Activated naive CD8-positive, alpha-beta T cell treated with anti-CD3 and anti-CD28 coated beads, Interleukin-2, amount 50 U/mL, for 24 hours (primary cell): Measurements from ENCODE around the gene OOEP.

Source experiments
- ATAC-seq: fragments of 150-1000 bp; cut with Tn5 transposase; one replicate; pipeline ENCODE4 v1.10.0; 2021
- DNase-seq: peaks from one replicate; pipeline ENCODE4 v3.0.0; 2021
- H3K27ac Mint-ChIP-seq: one replicate; pipeline ENCODE4 v1.8.0; 2021; ENCODE audit warnings: mild to moderate bottlenecking, mixed read lengths
- H3K27me3 Mint-ChIP-seq: one replicate; pipeline ENCODE4 v1.8.0; 2021; ENCODE audit warnings: mixed read lengths
- H3K36me3 Mint-ChIP-seq: one replicate; pipeline ENCODE4 v1.8.0; 2021; ENCODE audit warnings: low read depth, mixed read lengths
- H3K4me1 Mint-ChIP-seq: one replicate; pipeline ENCODE4 v1.8.0; 2021; ENCODE audit warnings: mixed read lengths
- H3K4me3 Mint-ChIP-seq: one replicate; pipeline ENCODE4 v1.8.0; 2021; ENCODE audit warnings: mild to moderate bottlenecking, moderate library complexity, mixed read lengths
- H3K9me3 Mint-ChIP-seq: one replicate; pipeline ENCODE4 v1.8.0; 2021; ENCODE audit warnings: mixed read lengths

Gene OOEP

GRCh38 chr6:73348550-73349204 lies 21.0 kb downstream of the OOEP start:
- no peak for DNase-seq
- Mint-ChIP-seq H3K36me3 (no peaks in the 10 kb centered on the region), H3K9me3 (no peaks in the 10 kb centered on the region), H3K27ac (no peak overlapping the region), H3K4me3 (no peak overlapping the region), H3K4me1 (no peaks in the 10 kb centered on the region), H3K27me3 (peaks cover 32% of the 10 kb centered on the region)
- ATAC-seq: no peak

- Mint-ChIP-seq H3K36me3 (no peaks in the 10 kb centered on the region), H3K4me1 (no peaks in the 10 kb centered on the region)
- no peak for DNase-seq
Measured at GRCh38 chr6:73343164-73343563, 26.5 kb downstream of the OOEP start.

GRCh38 chr6:73342174-73342573 lies 27.5 kb downstream of the OOEP start:
- no peak overlapping the region for H3K27ac Mint-ChIP-seq
- H3K27me3 Mint-ChIP-seq: peaks cover 7% of the 10 kb centered on the region
- no peak overlapping the region for H3K4me3 Mint-ChIP-seq
- H3K4me1 Mint-ChIP-seq: no peaks in the 10 kb centered on the region
- DNase-seq (no peak), ATAC-seq (no peak)
- no peaks in the 10 kb centered on the region for H3K9me3 Mint-ChIP-seq
- H3K36me3 Mint-ChIP-seq: no peaks in the 10 kb centered on the region

More at GRCh38 chr6:73343164-73343563, 26.5 kb downstream of the OOEP start:
- peaks cover 13% of the 10 kb centered on the region for H3K27me3 Mint-ChIP-seq
- H3K9me3 Mint-ChIP-seq: no peaks in the 10 kb centered on the region
- no peak overlapping the region for H3K27ac Mint-ChIP-seq
- H3K4me3 Mint-ChIP-seq: no peak overlapping the region
- ATAC-seq: no peak

- Mint-ChIP-seq H3K4me1 (no peaks in the 10 kb centered on the region), H3K27ac (no peak overlapping the region), H3K36me3 (no peaks in the 10 kb centered on the region), H3K27me3 (no peaks in the 10 kb centered on the region), H3K9me3 (no peaks in the 10 kb centered on the region), H3K4me3 (no peak overlapping the region)
- DNase-seq (no peak), ATAC-seq (no peak)
Measured at GRCh38 chr6:73341335-73341734, 28.4 kb downstream of the OOEP start.

DNA sequence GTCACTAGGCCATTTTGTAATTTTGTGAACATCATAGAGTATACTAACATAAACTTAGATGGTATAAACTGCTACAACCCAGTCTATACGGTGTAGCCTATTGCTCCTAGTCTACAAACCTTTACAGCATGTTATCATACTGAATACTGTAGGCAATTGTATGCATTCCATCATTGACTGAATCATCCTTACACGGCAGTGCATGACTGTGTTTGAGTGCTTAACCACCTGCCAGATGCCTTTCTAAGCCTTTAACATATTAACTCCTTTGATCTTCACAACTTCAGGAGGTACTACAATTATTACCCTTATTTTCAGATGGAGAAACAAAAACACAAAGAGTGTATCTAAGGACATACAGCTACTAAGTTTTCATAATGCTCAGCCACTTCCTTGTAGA lies 29.6 kb downstream of the OOEP start:
- Mint-ChIP-seq H3K27ac (no peak overlapping the region), H3K9me3 (no peaks in the 10 kb centered on the region), H3K36me3 (no peaks in the 10 kb centered on the region), H3K4me1 (no peaks in the 10 kb centered on the region), H3K4me3 (no peak overlapping the region), H3K27me3 (no peaks in the 10 kb centered on the region)
- DNase-seq: no peak
- no peak for ATAC-seq

DNA sequence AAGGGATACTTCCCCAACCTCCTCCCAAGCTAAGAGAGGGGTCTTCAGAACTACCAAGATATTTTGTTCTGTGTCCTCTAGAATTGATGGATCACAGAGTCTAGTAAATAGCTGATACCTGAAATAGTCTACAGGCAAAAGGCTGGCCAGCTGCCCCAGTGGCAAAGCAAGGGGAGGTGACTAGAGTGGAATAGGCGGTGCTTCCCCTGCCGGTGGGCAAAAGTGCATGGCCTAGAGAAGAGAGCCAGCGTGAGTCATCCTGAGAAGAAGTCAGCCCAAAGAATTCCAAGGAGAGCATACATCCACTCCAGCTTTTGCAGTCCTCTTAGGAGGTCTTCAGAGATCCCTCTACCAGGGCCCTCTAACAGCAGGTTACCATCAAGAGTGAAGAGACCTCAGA lies 30.4 kb downstream of the OOEP start:
- Mint-ChIP-seq H3K9me3 (no peaks in the 10 kb centered on the region), H3K27ac (no peak overlapping the region), H3K4me3 (no peak overlapping the region), H3K4me1 (no peaks in the 10 kb centered on the region), H3K27me3 (no peaks in the 10 kb centered on the region), H3K36me3 (no peaks in the 10 kb centered on the region)
- no peak for ATAC-seq
- DNase-seq: no peak

DNA sequence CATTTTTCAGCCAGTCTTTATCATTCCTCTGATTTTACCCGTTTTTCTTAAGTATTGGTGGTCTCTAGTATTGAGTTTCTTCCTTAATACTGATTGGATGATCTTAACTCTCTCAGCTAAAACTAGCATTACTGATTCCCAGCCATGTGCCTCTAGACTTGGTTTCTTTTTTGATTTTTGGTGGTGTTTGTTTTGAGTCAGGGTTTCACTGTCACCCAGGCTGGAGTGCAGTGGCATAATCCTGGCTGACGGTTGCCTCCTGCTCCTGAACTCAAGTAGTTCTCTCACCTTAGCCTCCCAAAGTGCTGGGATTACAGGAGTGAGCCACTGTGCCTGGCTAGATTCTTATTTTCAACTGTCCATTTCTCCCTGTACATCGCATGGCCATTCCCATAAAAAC lies 40.5 kb downstream of the OOEP start:
- H3K4me3 Mint-ChIP-seq: no peak overlapping the region
- ATAC-seq: no peak

GRCh38 chr6:73328790-73329189 lies 40.9 kb downstream of the OOEP start:
- no peaks in the 10 kb centered on the region for H3K36me3 Mint-ChIP-seq
- no peak overlapping the region for H3K27ac Mint-ChIP-seq
- H3K27me3 Mint-ChIP-seq: peaks cover 5% of the 10 kb centered on the region
- no peak overlapping the region for H3K4me3 Mint-ChIP-seq
- ATAC-seq (no peak), DNase-seq (no peak)
- H3K9me3 Mint-ChIP-seq: no peaks in the 10 kb centered on the region
- H3K4me1 Mint-ChIP-seq: no peaks in the 10 kb centered on the region

More for the DNA sequence above, 40.5 kb downstream of the OOEP start:
- Mint-ChIP-seq H3K9me3 (no peaks in the 10 kb centered on the region), H3K27me3 (peaks cover 5% of the 10 kb centered on the region), H3K27ac (no peak overlapping the region), H3K4me1 (no peaks in the 10 kb centered on the region), H3K36me3 (no peaks in the 10 kb centered on the region)
- no peak for DNase-seq

- Mint-ChIP-seq H3K4me1 (no peaks in the 10 kb centered on the region), H3K4me3 (no peak overlapping the region), H3K36me3 (no peaks in the 10 kb centered on the region), H3K9me3 (no peaks in the 10 kb centered on the region), H3K27me3 (peaks cover 5% of the 10 kb centered on the region), H3K27ac (no peak overlapping the region)
- DNase-seq: no peak
- ATAC-seq: no peak
Measured at GRCh38 chr6:73325656-73326055, 44.0 kb downstream of the OOEP start.

DNA sequence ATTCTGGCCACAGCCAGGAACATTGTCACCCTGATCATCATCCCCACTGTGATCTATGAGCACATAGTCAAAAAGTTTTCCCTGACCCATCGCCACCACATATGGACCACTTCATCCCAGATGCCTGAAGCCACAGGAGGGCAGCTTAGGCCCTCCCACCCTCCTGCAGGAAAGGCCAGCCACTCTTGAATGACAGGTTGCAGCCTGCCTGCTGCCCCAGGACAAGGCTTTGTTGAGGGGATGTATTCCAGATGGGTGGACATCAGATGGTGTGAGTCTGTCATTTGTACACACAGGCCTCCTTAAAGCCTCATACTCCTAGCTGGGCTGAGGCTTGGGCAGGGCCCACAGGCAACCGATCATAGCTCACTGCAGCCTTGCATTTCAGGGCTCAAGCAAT lies 46.4 kb downstream of the OOEP start:
- ATAC-seq (no peak), DNase-seq (no peak)
- H3K4me1 Mint-ChIP-seq: no peaks in the 10 kb centered on the region
- H3K27me3 Mint-ChIP-seq: no peaks in the 10 kb centered on the region
- no peak overlapping the region for H3K4me3 Mint-ChIP-seq
- no peak overlapping the region for H3K27ac Mint-ChIP-seq
- H3K9me3 Mint-ChIP-seq: peaks cover 1% of the 10 kb centered on the region
- H3K36me3 Mint-ChIP-seq: no peaks in the 10 kb centered on the region
